IMR-90 (cell line): ENCODE measurements around the gene NFIX.

Source experiments
- CEBPB ChIP-seq: IDR thresholded peaks from 2 replicates; pipeline ENCODE4 v1.6.1; 2012; ENCODE audit warnings: low read depth, low read length, improper control_type of control experiment
- CHD1 ChIP-seq: IDR thresholded peaks from 2 replicates; pipeline ENCODE4 v1.6.1; 2012; ENCODE audit warnings: low read depth, low read length, improper control_type of control experiment
- CTCF ChIP-seq: conservative IDR thresholded peaks from 2 replicates; pipeline ENCODE4 v1.5.1; 2012; ENCODE audit warnings: mild to moderate bottlenecking, low read depth, low read length, improper control_type of control experiment
- ELK1 ChIP-seq: fragments of 150-350 bp; IDR thresholded peaks from 2 replicates; pipeline ENCODE4 v1.6.1; 2016; ENCODE audit warnings: low read depth, mild to moderate bottlenecking, low read length, moderate library complexity, borderline replicate concordance
- FOS ChIP-seq: fragments of 150-350 bp; IDR thresholded peaks from 2 replicates; pipeline ENCODE4 v1.6.1; 2016; ENCODE audit warnings: low read depth, low read length
- MAFK ChIP-seq: IDR thresholded peaks from 2 replicates; pipeline ENCODE4 v1.6.1; 2012; ENCODE audit warnings: low read depth, low read length, improper control_type of control experiment
- MAZ ChIP-seq: IDR thresholded peaks from 2 replicates; pipeline ENCODE4 v1.6.1; 2012; ENCODE audit warnings: low read depth, mild to moderate bottlenecking, low read length, improper control_type of control experiment, moderate library complexity, borderline replicate concordance
- MXI1 ChIP-seq: IDR thresholded peaks from 2 replicates; pipeline ENCODE4 v1.6.1; 2012; ENCODE audit warnings: low read depth, mild to moderate bottlenecking, low read length, moderate library complexity, borderline replicate concordance
- NFE2L2 ChIP-seq: fragments of 150-350 bp; IDR thresholded peaks from 2 replicates; pipeline ENCODE4 v1.6.1; 2016; ENCODE audit warnings: low read depth, mild to moderate bottlenecking, low read length
- POLR2A ChIP-seq: IDR thresholded peaks from 2 replicates; pipeline ENCODE4 v1.6.1; 2012; ENCODE audit warnings: mild to moderate bottlenecking, low read depth, low read length
- RAD21 ChIP-seq: IDR thresholded peaks from 2 replicates; pipeline ENCODE4 v1.6.1; 2012; ENCODE audit warnings: low read length, improper control_type of control experiment
- RFX5 ChIP-seq: IDR thresholded peaks from 2 replicates; pipeline ENCODE4 v1.8.0; 2012; ENCODE audit warnings: low read depth, mild to moderate bottlenecking, low read length, moderate library complexity
- SMC3 ChIP-seq: fragments of 150-350 bp; IDR thresholded peaks from 2 replicates; pipeline ENCODE4 v1.6.1; 2016; ENCODE audit warnings: low read depth, mild to moderate bottlenecking, antibody characterized with exemption, low read length, moderate library complexity
- USF2 ChIP-seq: fragments of 150-350 bp; IDR thresholded peaks from 2 replicates; pipeline ENCODE4 v1.6.1; 2017; ENCODE audit warnings: mild to moderate bottlenecking, antibody characterized with exemption, low read length, low read depth

GRCh38 chr19:13053761-13054625 is 58.7 kb downstream of the NFIX start:
- no peak for TF ChIP-seq CTCF
- no peak for TF ChIP-seq ELK1
- no peak for TF ChIP-seq NFE2L2
- TF ChIP-seq RFX5, result no peak
- no peak for TF ChIP-seq POLR2A
- TF ChIP-seq MAFK, result no peak
- TF ChIP-seq MXI1, result no peak
- TF ChIP-seq CHD1, result no peak
- TF ChIP-seq FOS, result no peak
- no peak for TF ChIP-seq USF2
- TF ChIP-seq SMC3, result no peak
- TF ChIP-seq CEBPB, result no peak
- peak; percentile 81; the same call in 1 of the 2 replicates for TF ChIP-seq MAZ
- no peak for TF ChIP-seq RAD21
